PC-3 (cell line): ENCODE measurements around the gene OMP. TPM values are rescaled to one million over a fixed set of nuclear protein-coding genes. Genes with fewer than 3 reads are reported as not detected.

Source experiments
- ATAC-seq: fragments of 200-7000 bp; cut with Tn5 transposase; 2 replicates; pipeline ENCODE4 v1.9.1; 2020; ENCODE audit warnings: mild to moderate bottlenecking, moderate library complexity
- BruUV-seq: library from RNA; stranded (reverse); fragments of 400-500 nt; replicated peaks from 2 replicates; lab custom pipeline; 2021; lab: Mats Ljungman, UMichigan
- CTCF ChIA-PET: fragments of 300-600 bp; sonication (Branson Sonifier 250); formaldehyde crosslinking; loops from one replicate; lab custom pipeline; 2022; ENCODE audit warnings: antibody characterized with exemption; lab: Charles Lee
- POLR2A ChIA-PET: fragments of 300-600 bp; sonication (Branson Sonifier 250); formaldehyde crosslinking; loops from one replicate; lab custom pipeline; 2022; ENCODE audit warnings: antibody characterized with exemption; ENCODE audit not compliant: unreplicated experiment; lab: Charles Lee
- DNase-seq: peaks from one replicate; pipeline ENCODE4 v3.0.0-alpha.2; 2015
- H2AFZ ChIP-seq: fragments of 300-600 bp; sonication (generic); 2 replicates; pipeline ENCODE4 v1.6.0; 2016; ENCODE audit warnings: antibody characterized with exemption, low read length
- H3F3A ChIP-seq: fragments of 300-600 bp; sonication (generic); one replicate; pipeline ENCODE4 v1.6.0; 2017; ENCODE audit warnings: antibody characterized with exemption, low read length, control low read depth, mild to moderate bottlenecking; ENCODE audit not compliant: unreplicated experiment
- H3K27ac ChIP-seq: fragments of 300-600 bp; sonication (generic); 2 replicates; pipeline ENCODE4 v1.5.1; 2016; ENCODE audit warnings: mild to moderate bottlenecking, low read length
- H3K27me3 ChIP-seq: fragments of 300-600 bp; sonication (generic); 2 replicates; pipeline ENCODE4 v1.6.1; 2016; ENCODE audit warnings: low read length, mixed read lengths
- H3K36me3 ChIP-seq: fragments of 300-600 bp; sonication (generic); 2 replicates; pipeline ENCODE4 v1.6.1; 2016; ENCODE audit warnings: low read depth, mixed run types, low read length, mixed read lengths
- H3K4me1 ChIP-seq: fragments of 300-600 bp; sonication (generic); 2 replicates; pipeline ENCODE4 v1.5.1; 2016; ENCODE audit warnings: low read length; ENCODE audit not compliant: insufficient read depth
- H3K4me2 ChIP-seq: fragments of 300-600 bp; sonication (generic); 2 replicates; pipeline ENCODE4 v1.6.0; 2016; ENCODE audit warnings: low read length
- H3K4me3 ChIP-seq: fragments of 300-600 bp; sonication (generic); 2 replicates; pipeline ENCODE4 v1.5.1; 2016; ENCODE audit warnings: mild to moderate bottlenecking, low read length, mixed read lengths
- H3K79me2 ChIP-seq: fragments of 300-600 bp; sonication (generic); 2 replicates; pipeline ENCODE4 v1.6.1; 2017; ENCODE audit warnings: low read length, mixed read lengths
- H3K9ac ChIP-seq: fragments of 300-600 bp; sonication (generic); 2 replicates; pipeline ENCODE4 v1.6.0; 2016; ENCODE audit warnings: mild to moderate bottlenecking, low read length
- H3K9me2 ChIP-seq: fragments of 300-600 bp; sonication (generic); replicated peaks from 2 replicates; pipeline ENCODE4 v1.6.1; 2016; ENCODE audit warnings: mixed run types, low read length, mixed read lengths
- H3K9me3 ChIP-seq: fragments of 300-600 bp; sonication (generic); 2 replicates; pipeline ENCODE4 v1.6.1; 2016; ENCODE audit warnings: low read length, mixed read lengths
- H4K20me1 ChIP-seq: fragments of 300-600 bp; sonication (generic); 2 replicates; pipeline ENCODE4 v1.6.1; 2016; ENCODE audit warnings: low read length, mixed read lengths
- CTCF ChIP-seq: fragments of 300-600 bp; sonication (generic); conservative IDR thresholded peaks from 2 replicates; pipeline ENCODE4 v1.5.1; 2017; ENCODE audit warnings: antibody characterized with exemption, low read depth, mild to moderate bottlenecking, low read length
- EZH2 ChIP-seq: fragments of 300-600 bp; sonication (generic); IDR thresholded peaks from one replicate; pipeline ENCODE4 v1.6.1; 2017; ENCODE audit warnings: antibody characterized with exemption, mild to moderate bottlenecking, low read length; ENCODE audit not compliant: unreplicated experiment
- EZH2phosphoT487 ChIP-seq: fragments of 300-600 bp; sonication (generic); IDR thresholded peaks from 2 replicates; pipeline ENCODE4 v1.6.1; 2018; ENCODE audit warnings: mild to moderate bottlenecking, antibody characterized with exemption, low read length, borderline replicate concordance
- intact Hi-C: fragments of 100-400 bp; cut with micrococcal nuclease; formaldehyde crosslinking; loops from 2 replicates; pipeline ENCODE4 v1.9.0; 2023
- total RNA-seq: library from RNA; depleted of rRNA; stranded (reverse); fragments of >200 nt; gene quantifications from 2 replicates; pipeline ENCODE4 v1.2.3, GENCODE V29; 2014; rRNA removed

Gene OMP
- total RNA-seq, 1 experiment from 2014 or later: not detected

GRCh38 chr11:77151804-77152509 lies 49.3 kb downstream of the OMP start:
- Histone ChIP-seq H3K36me3 (no peaks in the 10 kb centered on the region), H3K9me3 (no peaks in the 10 kb centered on the region), H3K4me2 (no peak overlapping the region), H3K4me1 (no peaks in the 10 kb centered on the region), H3K27me3 (no peaks in the 10 kb centered on the region), H3K27ac (no peak overlapping the region), H3K4me3 (no peak overlapping the region), H3K9ac (no peak overlapping the region), H4K20me1 (no peaks in the 10 kb centered on the region), H3F3A (no peaks in the 10 kb centered on the region), H2AFZ (no peak overlapping the region), H3K79me2 (no peaks in the 10 kb centered on the region), H3K9me2 (no peaks in the 10 kb centered on the region)
- no peak for ATAC-seq
- TF ChIP-seq CTCF: no peak
- no peak for TF ChIP-seq EZH2phosphoT487
- TF ChIP-seq EZH2: no peak
- no TSS peak for BruUV-seq
- POLR2A ChIA-PET: no interaction called here
- intact Hi-C loops: no loop called here
- no peak for DNase-seq
- CTCF ChIA-PET: no interaction called here

- no peak overlapping the region for H3K4me3 ChIP-seq
- H2AFZ ChIP-seq: no peak overlapping the region
- H3K36me3 ChIP-seq: no peaks in the 10 kb centered on the region
- no peaks in the 10 kb centered on the region for H4K20me1 ChIP-seq
- no peak overlapping the region for H3K27ac ChIP-seq
- intact Hi-C loops: no loop called here
- no peaks in the 10 kb centered on the region for H3K9me2 ChIP-seq
- H3K9ac ChIP-seq: no peak overlapping the region
- CTCF ChIA-PET: no interaction called here
- BruUV-seq: no TSS peak
- TF ChIP-seq EZH2phosphoT487 (no peak), EZH2 (no peak), CTCF (no peak)
- POLR2A ChIA-PET: no interaction called here
- no peaks in the 10 kb centered on the region for H3K4me1 ChIP-seq
- H3K4me2 ChIP-seq: no peak overlapping the region
- no peaks in the 10 kb centered on the region for H3F3A ChIP-seq
- DNase-seq (no peak), ATAC-seq (no peak)
- H3K9me3 ChIP-seq: no peaks in the 10 kb centered on the region
- no peaks in the 10 kb centered on the region for H3K27me3 ChIP-seq
- H3K79me2 ChIP-seq: no peaks in the 10 kb centered on the region
Measured at GRCh38 chr11:77152846-77153245, 50.2 kb downstream of the OMP start.

Other genes starting within 250 kb of the OMP start
- 17.3 and 18.5 TPM in 2 replicates for gene ACER3, start 241.9 kb upstream of the OMP start, total RNA-seq
- gene B3GNT6, start 68.4 kb upstream of the OMP start, total RNA-seq: 0.04 TPM in 1 of 2 replicates, not detected in the other
- gene CAPN5, start 35.9 kb upstream of the OMP start, total RNA-seq: 6.3 and 7.7 TPM in 2 replicates
- 0.66 and 1.2 TPM in 2 replicates for gene MYO7A, start 25.4 kb downstream of the OMP start, total RNA-seq
- not detected in 2 replicates for gene GDPD4, start 198.8 kb downstream of the OMP start, total RNA-seq